HG03280 (cell line): ENCODE measurements around the gene CCL16.
"Not testable (repeated sequence)": the region's sequence is repeated elsewhere in the genome, so short reads cannot be mapped to it uniquely, and the experiment has no call there.

ENCODE experiments used
- ATAC-seq: cut with Tn5 transposase; IDR thresholded peaks from one replicate; pipeline ENCODE4 v1.9.1; 2021; ENCODE audit warnings: mild to moderate bottlenecking, moderate library complexity; ENCODE audit not compliant: unreplicated experiment

CCL16 gene

GRCh38 chr17:35981246-35981645 lies at the start of gene CCL16:
Gene CCL16, minus strand, starts transcription at chr17:35981497. Its CDS starts 77 bp downstream, at chr17:35981420.
- ATAC-seq, result no peak

GRCh38 chr17:36030956-36031355 lies 49.7 kb upstream of the CCL16 start:
- no peak for ATAC-seq

- ATAC-seq, result no peak
These were observed 46.5 kb upstream of the CCL16 start for GRCh38 chr17:36027761-36028160.

- no peak for ATAC-seq
These were observed 43.0 kb upstream of the CCL16 start for GRCh38 chr17:36024106-36024869.

- ATAC-seq, result no peak
These were observed 38.1 kb upstream of the CCL16 start for GRCh38 chr17:36019423-36019822.

GRCh38 chr17:36017799-36018198 lies 36.5 kb upstream of the CCL16 start, which contains the start of gene CCL23:
Gene CCL23, minus strand, starts transcription at chr17:36017972. Its CDS starts 75 bp downstream, at chr17:36017897.
- no peak for ATAC-seq

GRCh38 chr17:36016555-36016954 lies 35.3 kb upstream of the CCL16 start:
- ATAC-seq, result no peak

GRCh38 chr17:36015895-36016294 lies 34.6 kb upstream of the CCL16 start:
- ATAC-seq, result not testable (repeated sequence)

- no peak for ATAC-seq
These were observed 33.6 kb upstream of the CCL16 start for GRCh38 chr17:36014946-36015345.

GRCh38 chr17:36011201-36011600 lies 29.9 kb upstream of the CCL16 start:
- no peak for ATAC-seq

- ATAC-seq, result no peak
These were observed 27.8 kb upstream of the CCL16 start for GRCh38 chr17:36008998-36009665.

GRCh38 chr17:36004594-36005108 lies 23.4 kb upstream of the CCL16 start:
- ATAC-seq, result no peak

- ATAC-seq, result no peak
These were observed 21.3 kb upstream of the CCL16 start for GRCh38 chr17:36002631-36003030.

GRCh38 chr17:36001862-36002603 lies 20.7 kb upstream of the CCL16 start:
- no peak for ATAC-seq

- ATAC-seq, result no peak
These were observed 19.9 kb upstream of the CCL16 start, which contains the start of gene CCL15 for GRCh38 chr17:36001110-36001771. Gene CCL15, minus strand, starts transcription at chr17:36001553. Its CDS starts 61 bp downstream, at chr17:36001492.

GRCh38 chr17:36000732-36001109 lies 19.4 kb upstream of the CCL16 start:
- no peak for ATAC-seq

GRCh38 chr17:35998756-35999155 lies 17.5 kb upstream of the CCL16 start:
- no peak for ATAC-seq

- no peak for ATAC-seq
These were observed 16.8 kb upstream of the CCL16 start for GRCh38 chr17:35998018-35998545.

- not testable (repeated sequence) for ATAC-seq
These were observed 14.0 kb upstream of the CCL16 start for GRCh38 chr17:35995346-35995745.

GRCh38 chr17:35991075-35991474 lies 9.8 kb upstream of the CCL16 start:
- ATAC-seq, result no peak
